NCI-H2227 (cell line): Measurements from ENCODE around the gene SMR3A.

Experiments used
- DNase-seq: peaks from one replicate; lab custom pipeline; 2025; ENCODE audit not compliant: unreplicated experiment; lab: John Stamatoyannopoulos, UW

SMR3A gene

GRCh38 chr4:70360460-70360859 is at the start of gene SMR3A:
Gene SMR3A, plus strand, starts transcription at chr4:70360760. Its CDS starts 1,356 bp downstream, at chr4:70362116.
- no peak for DNase-seq

- DNase-seq, result no peak
Observed at GRCh38 chr4:70313736-70314135, 46.8 kb upstream of the SMR3A start.

- DNase-seq, result no peak
Observed at GRCh38 chr4:70315928-70316327, 44.6 kb upstream of the SMR3A start.

GRCh38 chr4:70326052-70326451 is 34.5 kb upstream of the SMR3A start:
- DNase-seq, result no peak

- no peak for DNase-seq
Observed at GRCh38 chr4:70334681-70335080, 25.9 kb upstream of the SMR3A start, which contains the start of gene CABS1. Gene CABS1, plus strand, starts transcription at chr4:70334981. Its CDS starts 59 bp downstream, at chr4:70335040.

GRCh38 chr4:70336043-70336442 is 24.5 kb upstream of the SMR3A start:
- no peak for DNase-seq

GRCh38 chr4:70337886-70338420 is 22.6 kb upstream of the SMR3A start:
- no peak for DNase-seq

DNA sequence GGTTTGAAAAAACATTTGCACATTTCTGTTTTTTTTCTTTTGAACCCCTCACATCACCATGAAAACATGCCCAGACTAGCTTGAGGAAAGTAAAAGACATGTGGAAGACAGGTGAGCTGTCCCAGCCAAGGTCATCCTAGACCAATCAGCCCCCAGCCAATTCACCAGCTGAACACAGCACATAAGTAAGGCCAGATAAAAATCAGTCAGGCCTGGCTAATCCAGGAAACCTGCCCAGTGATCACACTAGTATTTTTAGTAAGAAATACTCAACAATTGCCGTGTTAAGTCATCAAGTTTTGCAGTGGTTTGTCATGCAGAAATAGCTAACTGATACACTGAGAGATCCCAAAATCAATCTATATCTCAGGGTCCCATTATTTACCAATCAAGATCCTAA is 4.4 kb upstream of the SMR3A start:
- no peak for DNase-seq

DNA sequence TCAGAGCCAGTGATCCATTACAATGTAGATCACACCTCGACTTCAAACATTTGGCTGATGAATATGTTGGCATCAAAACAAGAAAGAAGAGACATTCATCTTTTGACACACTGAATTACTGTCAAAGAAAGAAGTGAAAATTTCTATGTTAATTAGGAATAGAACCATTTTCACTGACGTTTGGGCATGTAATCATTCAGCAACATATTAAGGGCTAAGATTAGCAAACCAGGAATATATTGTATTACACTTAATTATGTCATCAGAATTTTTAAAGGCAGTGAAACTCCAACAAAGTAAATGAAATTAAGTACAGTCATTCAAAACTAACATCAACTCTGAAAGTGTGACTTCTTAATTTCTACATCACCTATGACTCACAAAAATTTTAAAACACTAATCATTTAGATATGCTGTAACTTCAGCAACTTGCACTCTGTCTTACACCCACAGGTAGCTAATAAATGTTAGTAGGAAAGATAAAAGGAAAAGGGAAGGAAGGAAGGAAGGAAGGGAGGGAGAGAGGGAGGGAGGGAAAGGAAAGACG is 1.4 kb upstream of the SMR3A start:
- no peak for DNase-seq

DNA sequence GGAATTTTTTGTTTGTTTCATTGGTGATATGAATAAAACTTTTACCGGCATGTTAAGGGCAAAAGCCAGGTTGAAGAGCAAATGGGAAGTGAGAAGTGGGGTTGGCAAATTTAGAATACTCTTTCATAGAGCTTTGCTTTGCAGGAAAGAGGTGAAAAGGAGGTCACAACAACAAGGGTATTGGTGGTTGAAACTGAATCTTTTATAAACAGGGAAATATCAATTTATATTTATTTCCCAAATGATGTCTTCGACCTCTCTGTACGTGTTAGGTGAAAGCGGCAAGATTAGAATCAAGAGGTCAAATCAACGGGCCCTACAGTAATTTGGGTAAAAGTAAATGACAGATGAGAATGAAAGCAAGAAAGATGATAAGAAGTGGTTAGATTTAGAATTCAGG is 3.4 kb downstream of the SMR3A start:
- no peak for DNase-seq

DNA sequence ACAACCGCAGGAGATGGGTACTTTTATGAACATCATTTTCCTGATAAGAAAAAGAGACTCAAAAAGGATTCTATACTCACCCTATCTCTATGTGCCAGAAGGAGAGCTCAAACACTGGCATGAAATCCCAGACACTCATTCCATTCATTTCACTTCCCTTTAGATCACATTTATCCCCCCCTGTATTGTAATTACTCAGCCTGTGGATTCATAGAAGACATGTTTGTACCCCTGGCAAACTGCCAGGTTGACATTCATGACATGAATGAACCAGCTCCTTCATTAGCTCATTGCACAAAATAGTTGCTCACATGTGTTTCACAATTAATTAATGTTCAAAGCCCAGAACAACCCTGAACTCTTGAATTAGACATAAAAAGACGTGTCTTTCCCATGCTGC is 4.9 kb downstream of the SMR3A start:
- DNase-seq, result no peak

- no peak for DNase-seq
Observed at GRCh38 chr4:70367813-70368212, 7.3 kb downstream of the SMR3A start.

- DNase-seq, result no peak
Observed at GRCh38 chr4:70371987-70372386, 11.4 kb downstream of the SMR3A start.

GRCh38 chr4:70372760-70373159 is 12.2 kb downstream of the SMR3A start:
- no peak for DNase-seq

- no peak for DNase-seq
Observed at GRCh38 chr4:70380578-70380977, 20.0 kb downstream of the SMR3A start.

DNA sequence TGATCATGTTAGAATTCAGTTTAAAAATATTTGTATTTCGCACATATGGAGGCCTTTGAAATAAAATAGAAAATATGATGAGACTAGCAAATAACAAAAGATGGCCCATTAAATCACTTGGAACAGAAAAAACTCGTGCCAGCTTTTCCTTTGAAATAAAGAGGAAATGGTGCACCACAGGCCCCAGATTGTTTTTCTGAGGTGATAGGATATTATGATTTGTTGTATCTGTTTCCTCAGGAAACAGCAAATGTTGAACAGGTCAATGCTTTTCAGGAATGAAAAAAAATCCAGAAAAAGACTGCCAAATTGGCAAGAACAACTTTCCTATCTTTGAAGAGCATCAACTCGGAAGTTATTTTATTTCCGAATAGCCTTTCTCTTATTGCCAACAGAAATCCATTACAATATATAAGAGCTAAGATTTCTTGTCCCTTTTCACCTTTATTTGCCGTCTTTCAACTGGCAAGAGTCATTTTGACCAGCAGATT is 22.2 kb downstream of the SMR3A start, which contains the start of gene SMR3B:
Gene SMR3B (plus strand): TSS at position 441 of the 491 bp plus-strand sequence. CDS start 1,380 bp downstream, outside the sequence.
- DNase-seq, result no peak

DNA sequence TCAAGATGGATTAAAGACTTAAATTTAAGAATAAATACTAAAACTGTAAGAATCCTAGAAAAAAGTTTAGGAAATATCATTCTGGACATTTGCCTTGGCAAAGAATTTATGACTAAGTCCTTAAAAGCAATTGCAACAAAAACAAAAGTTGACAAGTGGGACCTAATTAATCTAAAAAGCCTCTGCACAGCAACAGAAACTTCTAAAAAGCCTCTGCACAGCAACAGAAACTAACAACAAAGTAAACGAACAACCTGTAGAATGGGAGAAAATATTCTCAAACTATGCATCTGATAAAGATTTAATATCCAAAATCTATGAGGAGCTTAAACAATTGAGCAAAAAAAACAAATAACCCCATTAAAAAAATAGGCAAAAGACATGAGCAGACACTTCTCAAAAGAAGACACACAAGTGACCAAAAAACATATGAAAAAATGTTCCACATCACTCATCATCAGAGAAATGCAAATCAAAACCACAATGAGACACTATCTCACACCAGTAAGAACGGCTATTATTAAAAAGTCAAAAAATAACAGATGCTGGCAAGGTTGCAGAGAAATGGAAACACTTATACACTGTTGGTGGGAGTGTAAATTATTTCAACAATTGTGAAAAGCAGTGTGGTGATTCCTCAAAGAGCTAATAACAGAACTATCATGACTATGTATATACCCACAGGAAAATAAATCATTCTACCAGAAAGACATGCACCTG is 31.7 kb downstream of the SMR3A start:
- DNase-seq, result no peak

GRCh38 chr4:70397580-70397979 is 37.0 kb downstream of the SMR3A start, which contains the start of gene OPRPN:
Gene OPRPN, plus strand, starts transcription at chr4:70397940. Its CDS starts 1,346 bp downstream, at chr4:70399286.
- DNase-seq, result no peak

DNA sequence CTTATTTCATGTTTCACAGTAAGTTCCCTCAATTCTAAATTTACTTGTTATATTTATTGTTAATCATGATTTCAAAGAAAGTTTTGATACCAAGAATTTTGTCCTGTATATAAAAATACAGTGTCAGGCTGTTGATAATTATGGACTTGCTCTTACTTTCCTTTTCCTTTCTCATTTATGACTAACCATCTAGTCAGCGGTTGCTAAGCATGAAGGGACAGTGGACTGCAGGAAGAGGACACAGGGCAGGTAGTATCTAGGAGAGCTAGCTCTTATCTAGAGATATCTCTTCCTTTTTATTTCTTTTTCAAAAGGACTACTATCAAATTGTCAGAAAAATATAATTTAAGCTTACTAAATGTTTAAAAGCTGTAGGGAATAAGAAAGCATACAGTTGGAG is 38.8 kb downstream of the SMR3A start:
- DNase-seq, result no peak

DNA sequence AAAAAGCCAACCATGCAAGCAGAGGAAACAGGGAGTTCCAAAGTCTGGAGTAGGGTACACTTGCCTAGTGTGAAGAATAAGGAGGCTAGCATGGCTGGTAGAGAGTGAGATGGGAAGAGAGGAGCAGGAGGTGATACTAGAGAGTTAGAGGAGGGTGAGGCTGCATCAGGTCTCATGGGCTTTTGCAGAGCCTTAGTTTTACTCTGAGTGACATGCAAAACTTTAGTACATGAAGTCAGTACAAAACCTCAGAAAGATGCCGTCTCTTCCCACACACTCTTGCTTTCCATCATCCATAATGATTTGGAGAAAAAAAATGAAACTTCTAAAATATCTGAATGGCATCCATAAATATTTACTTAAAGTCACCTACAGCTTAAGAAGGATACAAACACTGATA is 42.2 kb downstream of the SMR3A start:
- no peak for DNase-seq

- DNase-seq, result no peak
Observed at GRCh38 chr4:70405765-70406164, 45.2 kb downstream of the SMR3A start.
